Breast epithelium (tissue), 3 donors: ENCODE results near the gene CAMK1.

ENCODE experiments used
- POLR2A ChIP-seq: fragments of 450-650 bp; IDR thresholded peaks from one replicate; pipeline ENCODE4 v1.6.1; 2016; ENCODE audit warnings: antibody characterized with exemption, mild to moderate bottlenecking, moderate library complexity
- POLR2AphosphoS5 ChIP-seq, 3 donors: sonication (generic); formaldehyde crosslinking; IDR thresholded peaks; one replicate each; pipeline ENCODE4 v1.6.1; 2017; ENCODE audit warnings: antibody characterized with exemption in 3 of 3
- TF ChIP-seq, protein P1 (sequence below), 3 donors: fragments of 450-650 bp; IDR thresholded peaks; one replicate each; pipeline ENCODE4 v1.5.1; 2016 to 2017; ENCODE audit warnings: antibody characterized with exemption in 3 of 3, mild to moderate bottlenecking in 3 of 3, moderate library complexity in 3 of 3

DNA sequence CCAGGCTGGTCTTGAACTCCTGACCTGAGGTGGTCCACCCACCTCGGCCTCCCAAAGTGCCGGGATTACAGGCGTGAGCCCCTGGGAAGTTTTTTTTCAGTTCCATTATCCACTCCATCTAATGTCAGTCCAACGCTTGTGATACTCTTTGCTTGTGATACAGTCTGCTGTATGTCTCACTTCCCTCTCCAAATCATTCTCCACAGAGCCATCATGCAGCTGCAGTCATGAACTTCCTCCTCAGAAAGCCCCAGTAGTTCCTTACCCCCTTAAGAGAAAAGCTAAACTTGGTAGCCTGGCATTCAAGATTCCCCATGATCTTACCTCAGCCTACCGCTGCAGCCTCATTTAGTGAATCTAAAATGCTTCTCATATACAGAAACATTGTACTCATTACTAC, 25.5 kb upstream of the CAMK1 start:
- TF ChIP-seq, protein P1, sequence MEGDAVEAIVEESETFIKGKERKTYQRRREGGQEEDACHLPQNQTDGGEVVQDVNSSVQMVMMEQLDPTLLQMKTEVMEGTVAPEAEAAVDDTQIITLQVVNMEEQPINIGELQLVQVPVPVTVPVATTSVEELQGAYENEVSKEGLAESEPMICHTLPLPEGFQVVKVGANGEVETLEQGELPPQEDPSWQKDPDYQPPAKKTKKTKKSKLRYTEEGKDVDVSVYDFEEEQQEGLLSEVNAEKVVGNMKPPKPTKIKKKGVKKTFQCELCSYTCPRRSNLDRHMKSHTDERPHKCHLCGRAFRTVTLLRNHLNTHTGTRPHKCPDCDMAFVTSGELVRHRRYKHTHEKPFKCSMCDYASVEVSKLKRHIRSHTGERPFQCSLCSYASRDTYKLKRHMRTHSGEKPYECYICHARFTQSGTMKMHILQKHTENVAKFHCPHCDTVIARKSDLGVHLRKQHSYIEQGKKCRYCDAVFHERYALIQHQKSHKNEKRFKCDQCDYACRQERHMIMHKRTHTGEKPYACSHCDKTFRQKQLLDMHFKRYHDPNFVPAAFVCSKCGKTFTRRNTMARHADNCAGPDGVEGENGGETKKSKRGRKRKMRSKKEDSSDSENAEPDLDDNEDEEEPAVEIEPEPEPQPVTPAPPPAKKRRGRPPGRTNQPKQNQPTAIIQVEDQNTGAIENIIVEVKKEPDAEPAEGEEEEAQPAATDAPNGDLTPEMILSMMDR (IDR thresholded peaks at IDR 0.05) = no peak
- no peak for TF ChIP-seq POLR2AphosphoS5 (IDR thresholded peaks at IDR 0.05)
- TF ChIP-seq POLR2A = no peak
